NCI-H1930 (cell line): ENCODE results near the gene UST.

Experiments
- DNase-seq, 2 experiments: peaks; one replicate each; lab custom pipeline; 2025; lab: John Stamatoyannopoulos, UW

Gene UST

DNA sequence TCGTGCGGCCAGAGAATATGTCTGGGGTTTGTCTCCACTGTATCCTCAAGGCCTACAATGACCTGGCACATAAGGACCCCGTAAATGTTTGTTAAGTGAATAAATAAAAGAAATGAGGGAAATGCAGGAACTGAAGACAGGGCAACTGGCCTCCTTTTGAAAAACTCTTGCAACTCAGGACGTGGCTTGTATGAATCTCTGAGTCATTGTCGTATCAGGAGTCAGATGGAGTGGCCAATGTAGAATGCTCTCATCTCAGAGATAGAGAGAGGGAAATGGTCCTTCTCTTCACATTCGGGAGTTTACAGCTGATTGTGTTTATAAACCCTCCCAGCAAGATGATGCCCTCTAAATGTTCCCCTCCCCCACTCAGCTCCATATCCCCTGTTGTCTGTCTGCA lies 57.1 kb downstream of the UST start:
- no peak for DNase-seq

- DNase-seq: no peak
Measured at GRCh38 chr6:148805777-148806176, 58.9 kb downstream of the UST start.

DNA sequence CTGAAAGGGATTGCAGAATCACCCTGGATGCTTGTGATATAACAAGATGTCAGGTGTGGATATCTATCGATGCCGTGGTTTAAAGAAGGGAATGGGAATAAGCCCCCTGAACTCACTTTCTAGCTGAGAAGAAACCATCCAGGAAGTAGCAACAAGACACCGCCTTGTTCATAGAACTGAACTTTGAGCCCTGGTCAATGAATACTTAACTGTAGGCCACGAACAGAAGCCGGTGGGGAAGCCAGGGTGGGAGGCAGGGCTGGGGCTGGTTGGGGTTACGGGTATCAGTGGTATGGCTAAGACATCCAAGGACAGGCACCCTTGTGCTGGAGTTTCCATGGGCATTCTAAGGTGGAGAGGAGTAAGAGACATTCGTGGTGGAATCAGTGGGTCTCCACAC lies 61.0 kb downstream of the UST start:
- DNase-seq: no peak

- DNase-seq: no peak
Measured at GRCh38 chr6:148808786-148809304, 62.0 kb downstream of the UST start.

- no peak for DNase-seq
Measured at GRCh38 chr6:148811459-148811858, 64.6 kb downstream of the UST start.

GRCh38 chr6:148814082-148814790 lies 67.4 kb downstream of the UST start:
- no peak for DNase-seq

- no peak for DNase-seq
Measured at GRCh38 chr6:148814869-148815268, 68.0 kb downstream of the UST start.

- no peak for DNase-seq
Measured at GRCh38 chr6:148816117-148816516, 69.3 kb downstream of the UST start.

DNA sequence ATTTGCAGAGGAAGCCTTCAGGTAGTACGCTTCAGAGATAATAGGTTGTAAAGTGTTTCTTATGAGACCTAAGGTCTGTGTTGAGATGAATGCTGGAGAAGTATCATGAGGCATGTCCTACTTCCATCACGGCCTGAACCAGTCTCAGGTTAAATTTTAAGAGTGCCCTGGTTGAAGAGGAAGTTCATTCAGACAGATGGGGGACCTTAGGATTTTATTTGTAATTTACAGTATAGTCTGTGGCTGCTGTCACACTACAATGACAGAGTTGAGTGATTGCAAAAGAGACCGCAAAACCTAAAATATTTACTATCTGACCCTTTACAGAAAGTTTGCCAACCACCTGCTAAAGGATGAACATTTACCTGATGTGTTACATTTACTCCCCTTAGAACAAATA lies 70.9 kb downstream of the UST start:
- no peak for DNase-seq

GRCh38 chr6:148818939-148819575 lies 72.2 kb downstream of the UST start:
- DNase-seq: no peak

- no peak for DNase-seq
Measured at GRCh38 chr6:148819852-148820251, 73.0 kb downstream of the UST start.

DNA sequence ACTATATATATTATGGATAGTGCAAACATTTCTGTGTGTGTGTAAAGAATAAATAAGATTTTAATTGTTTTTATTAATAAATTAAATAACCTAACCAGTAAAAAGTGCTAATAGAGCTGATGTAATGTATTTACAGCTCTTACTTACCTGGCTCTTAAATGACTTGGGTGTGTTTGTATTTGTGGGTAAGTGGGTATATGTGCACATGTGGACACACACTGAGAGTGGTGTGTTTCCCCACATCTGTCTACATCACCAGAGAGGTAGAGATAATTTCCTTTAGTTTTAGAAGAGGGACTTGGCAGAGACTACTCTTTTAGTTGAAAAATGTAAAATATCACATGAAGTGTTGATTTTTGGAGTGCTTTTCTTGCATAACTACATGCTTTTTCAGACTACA lies 76.0 kb downstream of the UST start:
- no peak for DNase-seq

DNA sequence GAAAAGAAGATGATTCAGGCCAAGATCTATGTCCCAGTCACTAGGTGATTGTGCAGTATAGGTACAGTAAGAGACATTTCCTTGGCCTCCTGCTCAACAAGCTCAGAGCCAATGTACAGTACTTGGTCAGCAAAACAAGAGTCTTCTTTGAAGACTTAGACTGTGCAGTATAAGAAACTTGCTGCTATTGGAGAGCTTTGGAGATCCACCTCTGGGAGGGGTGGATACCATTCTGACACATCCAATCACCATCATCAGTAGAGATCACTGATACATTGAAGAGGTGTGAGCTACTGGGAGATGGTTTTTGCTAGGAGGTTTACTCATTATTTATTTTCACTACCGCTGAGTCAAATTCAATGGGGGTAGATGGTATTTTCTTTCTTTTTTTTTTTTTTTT lies 77.5 kb downstream of the UST start:
- no peak for DNase-seq

DNA sequence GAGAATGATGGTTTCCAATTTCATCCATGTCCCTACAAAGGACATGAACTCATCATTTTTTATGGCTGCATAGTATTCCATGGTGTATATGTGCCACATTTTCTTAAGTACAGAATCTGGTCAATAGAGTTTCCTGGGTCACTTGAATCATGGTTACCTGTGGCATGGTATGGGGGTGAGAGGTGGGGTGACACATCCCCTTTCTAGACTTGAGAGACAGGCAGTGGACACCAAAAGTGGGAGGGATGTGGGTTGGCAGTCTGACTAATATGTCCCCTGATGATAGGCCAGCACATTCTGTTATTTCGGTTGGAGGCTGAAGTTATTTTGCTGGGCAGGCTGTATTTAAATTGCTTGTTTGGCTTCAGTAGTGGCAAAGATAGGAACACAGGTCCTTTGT lies 78.1 kb downstream of the UST start:
- no peak for DNase-seq

- no peak for DNase-seq
Measured at GRCh38 chr6:148825492-148825891, 78.7 kb downstream of the UST start.

GRCh38 chr6:148827416-148828045 lies 80.7 kb downstream of the UST start:
- no peak for DNase-seq

DNA sequence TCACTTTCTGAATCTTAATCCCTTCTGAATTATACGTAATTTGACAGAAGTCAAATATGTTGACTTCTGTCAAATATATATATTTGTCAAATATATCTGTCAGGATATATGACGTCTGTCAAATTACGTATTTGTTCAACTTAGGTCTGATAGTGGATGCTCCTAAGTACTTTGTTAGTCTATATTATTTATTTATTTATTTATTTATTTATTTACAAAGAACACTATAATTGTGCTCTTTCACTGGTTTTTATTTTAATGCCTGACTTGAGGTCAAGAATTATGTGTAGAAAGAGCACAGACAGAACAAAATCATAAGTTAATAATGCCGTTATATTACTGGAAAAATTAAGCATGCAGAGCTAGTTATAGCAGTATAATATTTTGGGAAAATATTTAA lies 81.2 kb downstream of the UST start:
- no peak for DNase-seq

GRCh38 chr6:148829415-148830101 lies 82.7 kb downstream of the UST start:
- no peak for DNase-seq

DNA sequence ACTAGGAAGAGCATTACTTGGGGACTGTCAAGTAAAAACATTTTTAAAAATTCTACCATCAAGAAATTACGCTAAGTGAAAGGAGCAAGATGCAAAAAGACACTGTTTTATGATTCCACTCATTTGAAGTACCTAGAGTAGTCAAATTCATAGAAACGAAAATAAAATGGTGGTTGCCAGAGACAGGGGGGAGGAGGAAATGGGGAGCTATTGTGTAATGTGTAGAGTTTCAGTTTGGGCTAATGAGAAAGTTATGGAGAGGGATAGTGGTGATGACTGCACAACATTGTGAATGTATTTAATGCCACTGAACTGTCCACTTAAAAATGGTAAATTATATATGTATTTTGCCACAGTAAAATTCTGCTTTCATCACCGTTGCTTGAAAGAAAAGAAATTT lies 83.8 kb downstream of the UST start:
- DNase-seq: no peak

GRCh38 chr6:148831064-148831463 lies 84.2 kb downstream of the UST start:
- DNase-seq: no peak

GRCh38 chr6:148831531-148831930 lies 84.7 kb downstream of the UST start:
- no peak for DNase-seq

DNA sequence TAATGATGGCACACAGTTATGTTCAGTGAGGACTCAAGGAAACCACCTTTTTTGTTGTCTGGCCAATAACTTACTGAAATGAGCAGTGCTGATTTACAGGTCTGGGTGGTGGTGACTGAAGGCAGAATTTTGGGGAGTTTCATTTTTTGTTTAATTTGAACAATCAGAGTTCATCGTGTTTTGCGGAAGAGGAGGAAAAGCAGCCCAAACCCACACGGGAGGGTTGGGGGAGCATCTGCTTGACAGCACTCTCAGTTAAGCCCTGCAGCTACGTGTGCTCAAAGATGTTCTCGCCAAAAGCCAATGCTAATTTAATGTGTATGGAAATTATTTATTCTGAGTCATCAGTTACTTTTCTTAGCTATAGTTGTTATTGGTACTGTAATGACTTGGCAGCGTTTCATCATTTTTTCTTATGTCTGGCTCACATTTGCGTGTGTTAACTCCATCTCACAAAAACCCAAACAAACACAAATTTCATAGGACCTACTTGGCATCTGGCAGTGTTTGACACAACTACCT lies 89.2 kb downstream of the UST start:
- no peak for DNase-seq
